ENCODE data around the gene EMX1.

Gene EMX1

DNA sequence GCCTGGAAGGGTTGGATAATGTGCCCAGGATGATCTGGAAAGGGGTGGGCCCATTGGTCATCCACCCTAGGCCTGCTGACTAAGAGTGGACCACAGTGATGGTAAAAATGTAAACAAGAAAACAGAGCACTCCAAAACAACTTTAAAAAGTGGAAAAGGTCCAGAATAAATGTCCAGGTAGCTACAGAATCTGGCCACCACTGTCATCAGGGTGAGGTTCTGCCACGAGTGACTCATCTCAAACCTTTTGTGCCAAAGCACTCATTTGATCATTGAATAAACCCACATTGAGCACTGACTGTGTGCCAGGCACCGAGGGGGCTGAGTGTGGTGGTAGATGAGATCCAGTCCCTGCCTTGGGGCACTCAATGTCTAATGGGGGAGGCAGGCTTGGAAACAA is 64.9 kb downstream of the EMX1 start:
- DNase-seq = no peak

GRCh38 chr2:72982781-72983499 is 65.6 kb downstream of the EMX1 start:
- no peak for DNase-seq

GRCh38 chr2:72983500-72984161 is 66.3 kb downstream of the EMX1 start:
- no peak for DNase-seq

DNA sequence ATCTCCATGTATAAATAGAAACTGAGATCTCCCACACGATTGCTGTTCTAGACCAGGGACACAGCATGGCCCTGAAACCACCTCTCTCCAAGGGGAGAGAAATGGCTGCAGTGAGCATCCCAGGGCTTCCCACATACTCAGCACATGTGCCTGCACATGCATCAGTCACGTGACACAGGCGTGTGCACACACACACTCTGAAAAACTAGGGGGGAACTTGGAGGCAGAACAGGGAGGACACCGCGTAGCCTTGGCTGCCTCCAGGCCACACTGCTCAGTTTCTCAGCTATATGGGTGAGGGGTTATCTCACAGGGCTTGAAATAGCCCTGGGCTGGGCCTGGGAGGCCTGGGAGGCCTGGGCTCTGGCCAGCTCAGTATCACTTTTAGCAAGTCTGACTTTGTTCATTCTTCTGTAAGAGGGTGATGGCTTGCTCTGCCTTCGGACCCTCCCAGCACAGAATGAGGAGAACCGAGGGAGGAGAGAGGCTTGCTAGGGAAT is 66.9 kb downstream of the EMX1 start:
- DNase-seq = no peak
